HG03558 (cell line): ENCODE data around the gene SESTD1.
"Not testable (repeated sequence)": the region's sequence is repeated elsewhere in the genome, so short reads cannot be mapped to it uniquely, and the experiment has no call there.

ENCODE experiments used
- ATAC-seq: cut with Tn5 transposase; IDR thresholded peaks from one replicate; pipeline ENCODE4 v1.9.1; 2021; ENCODE audit warnings: moderate number of reproducible peaks; ENCODE audit not compliant: unreplicated experiment; ENCODE audit errors: extremely low read depth

SESTD1 gene

DNA sequence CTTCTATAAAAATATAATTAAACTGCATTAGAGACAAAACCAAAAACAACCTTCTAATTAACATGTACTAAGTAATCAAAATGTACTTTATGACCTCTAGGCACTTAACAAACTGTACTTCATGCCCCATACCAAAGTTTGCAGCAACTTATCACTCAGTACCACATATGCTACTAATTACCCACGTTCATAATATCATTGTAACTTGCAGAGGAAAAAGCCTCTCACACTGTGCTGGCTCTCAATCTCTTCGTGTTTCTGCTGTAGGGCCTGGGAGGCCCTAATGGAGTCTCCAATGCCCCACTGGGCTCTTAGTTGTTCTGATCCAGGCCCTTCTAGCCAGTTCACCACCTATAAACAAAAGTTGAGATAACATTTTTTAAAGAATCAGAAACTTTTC lies 132.6 kb downstream of the SESTD1 start:
- no peak for ATAC-seq

DNA sequence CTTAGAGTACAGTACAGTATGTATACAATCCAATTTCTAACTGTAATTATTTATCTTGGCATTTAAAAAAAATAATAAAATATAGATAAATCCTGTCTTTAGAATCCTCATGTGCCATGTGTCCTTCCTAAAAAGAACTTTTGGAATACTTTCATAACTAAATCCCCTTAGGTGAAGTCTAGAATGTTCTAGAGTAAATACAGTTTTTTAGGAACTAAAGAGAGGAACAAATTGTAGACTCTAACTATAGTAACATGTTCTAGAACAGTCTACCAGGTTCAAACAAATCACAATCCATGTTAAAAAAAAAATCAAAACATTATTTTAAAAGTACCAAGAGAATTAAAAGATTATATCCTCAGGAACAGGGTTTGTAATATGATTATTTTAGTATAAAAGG lies 134.1 kb downstream of the SESTD1 start:
- no peak for ATAC-seq

DNA sequence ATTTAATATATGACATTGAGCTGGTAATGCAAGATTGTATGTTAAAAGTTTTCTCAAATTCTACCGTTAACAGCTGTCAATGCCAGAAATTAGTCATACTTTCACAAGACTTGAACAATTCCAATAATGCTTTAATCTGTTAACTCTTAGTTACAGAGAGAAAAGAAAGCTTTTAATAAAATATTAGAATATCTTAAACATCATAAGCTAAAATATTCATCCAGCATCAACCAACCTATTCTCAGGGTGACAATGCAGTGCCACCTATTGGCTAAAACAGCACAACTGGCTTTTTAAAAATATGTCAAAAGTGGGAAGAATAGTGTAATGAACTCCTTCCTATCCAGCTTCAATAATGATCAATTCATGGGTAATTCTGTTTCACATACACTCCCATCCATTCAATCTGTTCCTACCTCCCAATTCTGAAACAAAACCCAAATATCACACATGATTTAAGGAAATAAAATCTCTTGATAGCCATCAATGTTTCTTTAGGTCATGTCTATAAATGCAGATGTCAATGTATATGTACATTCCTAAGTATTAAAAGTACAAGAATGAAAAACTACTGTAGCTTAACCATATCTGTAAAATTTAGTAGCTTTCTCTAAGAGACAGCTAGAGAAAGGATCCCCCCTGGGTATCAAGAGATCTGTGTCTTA lies 134.9 kb downstream of the SESTD1 start:
- no peak for ATAC-seq

DNA sequence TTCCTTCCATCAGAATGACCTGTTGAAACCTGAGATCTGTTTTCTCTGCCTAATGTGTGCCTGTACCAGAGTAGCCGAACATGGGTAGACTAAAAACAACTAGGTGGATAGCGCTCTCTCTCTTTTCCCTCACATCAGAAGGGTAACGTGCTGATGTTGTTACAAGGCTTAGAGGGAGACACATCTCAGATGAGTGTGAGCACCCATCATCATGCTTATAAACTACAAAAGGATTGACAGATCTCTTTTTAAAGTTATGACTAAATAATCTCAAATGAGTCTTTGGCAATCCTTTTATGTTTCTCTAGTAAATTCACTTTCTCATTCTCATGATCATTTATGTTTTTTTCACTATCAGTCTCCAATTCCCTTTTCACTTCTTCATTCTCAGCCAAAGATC lies 139.2 kb downstream of the SESTD1 start:
- ATAC-seq = no peak

DNA sequence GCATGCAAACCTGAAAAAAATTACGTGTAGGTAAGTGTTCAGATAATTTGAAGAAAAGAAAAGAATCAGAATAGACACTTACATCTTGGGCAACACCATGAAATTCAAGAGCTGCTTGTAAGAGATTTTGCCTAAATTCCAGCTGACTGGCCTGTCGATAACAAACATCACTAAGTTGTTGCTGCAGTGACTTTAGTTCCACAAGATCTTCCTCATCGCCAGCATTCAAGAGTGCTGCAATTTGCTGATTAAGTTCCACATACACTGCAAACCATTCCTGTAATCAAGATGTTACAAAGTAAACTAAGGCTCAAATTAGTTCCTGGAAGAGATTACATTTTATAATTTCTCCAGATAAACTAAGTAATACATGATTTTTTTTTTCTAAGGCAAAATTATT lies 140.3 kb downstream of the SESTD1 start:
- no peak for ATAC-seq

DNA sequence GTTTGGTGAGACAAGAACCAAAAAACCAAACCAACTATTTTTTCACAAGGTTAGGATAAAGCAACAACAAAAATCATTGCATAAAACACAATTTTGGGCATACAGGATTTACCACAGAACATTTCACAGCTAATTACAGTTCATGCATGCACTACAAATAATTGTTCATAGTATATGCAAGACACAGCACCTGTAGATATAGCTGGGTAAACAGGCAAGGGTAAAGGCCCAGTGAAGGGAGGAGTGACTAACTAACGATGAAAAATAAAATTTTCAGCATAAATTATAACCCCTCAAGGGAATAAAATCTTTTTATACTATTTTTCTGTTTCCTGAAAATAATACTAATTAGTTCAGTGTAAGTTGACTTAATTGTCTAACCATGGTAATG lies 141.4 kb downstream of the SESTD1 start:
- ATAC-seq = no peak

DNA sequence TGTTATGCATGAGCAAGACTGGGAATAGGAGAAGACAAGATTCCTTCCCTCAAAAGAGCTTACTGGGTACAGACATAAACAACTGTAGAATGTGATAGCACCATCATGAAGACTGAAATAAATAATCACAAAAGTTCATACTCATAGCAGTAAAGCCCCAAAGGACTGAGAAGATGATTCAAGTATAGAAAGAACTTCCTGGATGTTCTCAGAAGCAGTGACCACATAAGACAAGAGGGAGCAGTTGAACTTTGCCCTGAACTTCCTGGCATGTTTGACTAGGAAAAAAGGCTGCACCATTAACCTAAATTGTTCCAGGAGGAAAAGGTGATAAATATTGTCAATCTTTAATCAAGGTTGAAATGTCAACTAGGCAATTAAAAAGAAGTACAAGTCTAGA lies 156.9 kb downstream of the SESTD1 start:
- peak; percentile 51 for ATAC-seq

DNA sequence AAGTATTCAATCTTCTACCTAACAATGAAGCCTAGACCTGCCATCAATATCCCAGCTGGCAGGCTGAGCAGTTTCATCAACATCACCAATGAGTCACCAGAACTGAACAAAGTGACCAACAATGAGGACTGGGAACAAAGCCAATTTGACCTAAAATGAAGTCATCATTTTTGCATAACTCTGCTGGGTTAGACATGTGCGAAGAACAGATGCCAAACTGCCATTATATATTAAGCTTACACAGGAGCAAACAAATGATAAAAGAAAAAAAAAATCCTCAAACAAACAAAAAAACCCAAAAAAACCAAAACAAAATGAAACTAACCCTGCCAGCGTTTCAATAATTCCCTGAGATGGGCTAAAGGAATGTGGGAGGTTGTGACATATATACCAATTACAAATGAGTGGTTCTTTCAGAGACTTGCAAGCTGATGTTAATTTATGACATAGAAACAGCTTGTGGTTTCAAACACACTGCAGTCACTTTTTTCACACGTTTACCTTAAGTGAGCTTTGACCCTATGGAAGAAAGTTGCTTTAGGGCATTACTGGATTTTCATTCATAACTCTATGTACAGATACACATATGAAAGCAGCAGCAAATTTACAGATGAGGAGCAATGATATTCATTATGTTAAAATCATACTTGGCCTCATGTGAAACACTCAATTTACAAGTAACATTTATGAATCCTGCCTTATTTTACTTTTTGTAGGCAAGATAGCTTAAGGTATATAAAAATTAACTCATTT lies 157.8 kb downstream of the SESTD1 start:
- ATAC-seq = peak; percentile 73

DNA sequence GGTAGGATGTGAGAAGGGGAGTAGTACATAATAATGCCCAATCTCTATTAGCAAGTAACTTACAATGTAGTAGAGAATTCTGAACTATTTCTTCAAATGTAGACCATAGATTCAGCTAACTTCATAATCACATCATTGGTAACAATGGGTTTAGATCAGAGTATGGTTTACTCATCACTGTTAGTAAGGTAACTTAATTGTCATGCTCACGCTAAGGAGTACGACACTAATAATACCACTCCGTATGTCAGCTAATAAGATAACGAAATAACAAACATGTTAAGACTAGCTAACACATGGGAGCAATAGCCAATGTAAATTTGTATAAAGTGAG lies 158.3 kb downstream of the SESTD1 start:
- no peak for ATAC-seq

DNA sequence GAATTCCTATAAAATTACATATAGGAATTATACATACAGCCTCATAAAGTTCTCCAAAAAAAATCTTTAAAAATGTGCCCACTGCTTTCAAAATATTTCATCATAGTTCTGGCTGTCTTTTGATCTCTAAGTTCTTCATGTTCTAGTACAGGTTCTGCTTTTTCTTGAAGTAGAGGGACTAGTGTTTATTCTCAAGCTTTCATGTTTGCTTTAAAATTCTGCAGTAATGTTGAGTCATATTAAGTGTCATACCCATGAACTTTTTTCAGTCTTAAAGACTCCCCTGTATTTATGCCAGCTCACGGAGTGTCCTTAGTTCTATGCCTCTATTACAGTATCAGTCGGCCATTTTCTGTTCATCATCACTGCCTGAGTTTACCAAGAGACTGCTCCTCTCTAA lies 159.9 kb downstream of the SESTD1 start:
- no peak for ATAC-seq

DNA sequence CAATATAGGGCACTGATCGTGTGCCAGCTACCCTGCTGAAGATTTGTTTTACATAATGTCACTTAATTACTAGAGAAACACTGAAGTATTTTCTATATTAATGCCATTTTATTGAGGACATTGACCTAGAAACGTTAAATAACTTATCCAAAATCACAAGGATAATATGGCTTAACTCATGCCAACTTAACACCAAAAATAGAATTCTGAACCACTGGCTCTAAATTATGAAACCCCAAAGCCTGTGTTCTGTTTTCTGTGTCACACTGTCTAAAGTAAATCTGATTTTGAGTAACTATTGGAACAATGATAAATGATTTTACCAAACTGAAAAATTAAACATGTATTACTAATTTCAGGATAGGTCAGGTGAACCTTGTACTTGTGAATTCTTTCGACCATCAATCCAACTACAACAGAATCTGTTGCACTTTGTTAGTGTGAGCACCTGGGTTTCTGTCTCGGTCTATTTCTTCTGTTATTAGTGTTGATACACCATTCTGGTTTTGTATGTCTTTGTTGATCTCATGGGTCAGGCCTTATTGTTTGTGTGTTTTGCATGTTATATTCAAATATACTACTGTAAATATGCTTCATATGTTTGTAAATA lies 166.4 kb downstream of the SESTD1 start:
- ATAC-seq = no peak

DNA sequence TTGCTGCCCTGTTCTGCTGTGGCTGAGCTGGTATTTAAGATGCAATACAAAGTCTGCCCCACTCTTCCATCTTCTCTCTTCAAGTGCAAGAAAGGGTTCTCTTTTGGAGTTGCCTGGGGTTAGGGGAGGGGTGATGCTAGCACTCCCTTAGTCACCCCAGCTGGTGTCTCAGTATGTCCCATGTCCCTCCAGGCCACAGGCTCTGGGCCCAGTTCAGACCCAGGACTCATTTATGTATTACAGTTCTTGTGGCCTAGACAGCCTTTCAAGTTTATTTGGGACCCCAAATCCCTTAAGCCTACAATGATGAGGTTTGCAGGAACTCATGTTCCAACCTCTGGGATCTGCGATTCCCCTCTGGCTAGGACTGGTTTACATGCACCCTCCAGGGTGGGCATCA lies 167.5 kb downstream of the SESTD1 start:
- ATAC-seq = no peak

DNA sequence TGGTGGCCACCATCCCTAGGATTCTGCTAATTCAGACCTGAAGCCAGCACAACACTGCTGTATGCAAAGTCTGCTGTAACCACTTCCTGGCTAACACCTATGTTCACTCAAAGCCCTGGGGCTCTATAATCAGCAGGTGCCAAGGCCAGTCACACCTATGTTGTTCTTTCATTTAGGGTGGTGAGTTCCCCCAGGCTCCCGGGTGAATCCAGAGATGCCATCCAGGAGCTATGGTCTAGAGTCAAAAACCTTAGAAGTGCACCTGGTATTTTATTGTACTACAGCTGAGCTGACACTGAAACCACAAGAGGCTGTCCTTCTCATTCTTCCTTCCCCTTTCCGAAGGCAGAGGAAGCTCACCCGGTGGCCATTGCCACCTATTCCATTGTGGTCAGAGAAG lies 168.5 kb downstream of the SESTD1 start:
- ATAC-seq = peak; percentile 89

DNA sequence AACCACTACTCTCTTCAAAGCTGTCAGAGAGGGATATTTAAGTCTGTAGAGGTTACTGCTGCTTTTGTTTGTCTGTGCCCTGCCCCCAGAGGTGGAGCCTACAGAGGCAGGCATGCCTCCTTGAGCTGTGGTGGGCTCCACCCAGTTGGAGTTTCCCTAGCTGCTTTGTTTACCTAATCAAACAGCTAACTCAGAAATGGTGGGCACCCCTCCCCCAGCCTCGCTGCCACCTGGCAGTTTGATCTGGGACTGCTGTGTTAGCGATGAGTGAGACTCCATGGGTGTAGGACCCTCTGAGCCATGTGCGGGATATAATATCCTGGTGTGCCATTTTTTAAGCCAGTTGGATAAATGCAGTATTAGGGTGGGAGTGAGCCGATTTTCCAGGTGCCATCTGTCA lies 171.7 kb downstream of the SESTD1 start:
- not testable (repeated sequence) for ATAC-seq

DNA sequence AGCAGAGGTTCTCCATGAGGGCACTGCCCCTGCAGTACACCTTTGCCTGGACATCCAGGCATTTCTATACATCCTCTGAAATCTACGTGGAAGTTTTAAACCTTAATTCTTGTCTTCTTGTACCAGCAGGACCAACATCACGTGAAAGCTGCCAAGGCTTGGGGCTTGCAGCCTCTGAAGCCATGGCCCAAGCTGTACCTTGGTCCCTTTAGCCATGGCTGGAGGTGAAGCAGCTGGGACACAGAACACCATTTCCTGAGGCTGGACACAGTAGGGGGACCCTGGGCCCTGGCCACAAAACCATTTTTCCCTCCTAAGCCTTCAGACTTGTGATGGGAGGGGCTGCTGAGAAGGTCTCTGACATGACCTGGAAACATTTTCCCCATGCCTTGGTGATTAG lies 181.9 kb downstream of the SESTD1 start:
- ATAC-seq = no peak

DNA sequence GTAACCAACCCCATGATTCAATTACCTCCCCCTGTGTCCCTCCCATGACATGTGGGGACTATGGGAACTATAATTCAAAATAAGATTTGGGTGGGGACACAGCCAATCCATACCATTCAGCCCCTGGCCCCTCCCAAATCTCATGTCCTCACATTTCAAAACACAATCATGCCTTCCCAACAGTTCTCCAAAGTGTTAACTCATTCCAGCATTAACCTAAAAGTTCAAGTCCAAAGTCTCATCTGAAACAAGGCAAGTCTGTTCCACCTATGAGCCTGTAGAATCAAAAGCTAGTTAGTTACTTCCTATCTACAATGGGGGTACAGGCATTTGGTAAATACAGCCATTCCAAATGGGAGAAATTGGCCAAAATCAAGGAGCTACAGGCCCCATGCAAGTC lies 182.7 kb downstream of the SESTD1 start:
- no peak for ATAC-seq

DNA sequence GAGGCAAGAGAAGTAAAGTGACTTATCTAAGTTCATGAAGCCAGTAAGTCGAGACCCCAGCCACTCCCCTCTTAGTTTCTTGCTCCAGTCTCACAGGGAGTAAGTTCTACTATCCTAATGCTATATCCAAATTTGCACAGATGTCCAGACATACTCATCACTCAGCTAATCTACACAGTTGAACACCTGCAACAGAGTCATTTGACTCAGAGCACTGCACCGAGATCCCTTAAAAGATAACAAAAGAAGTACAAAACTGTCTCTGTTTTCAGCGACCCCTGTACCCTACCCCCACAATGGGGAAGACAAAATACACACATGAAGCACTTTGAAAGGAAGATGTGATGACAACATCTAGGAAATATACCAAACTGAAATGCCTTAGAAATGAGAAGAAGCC lies 192.1 kb downstream of the SESTD1 start:
- ATAC-seq = no peak

DNA sequence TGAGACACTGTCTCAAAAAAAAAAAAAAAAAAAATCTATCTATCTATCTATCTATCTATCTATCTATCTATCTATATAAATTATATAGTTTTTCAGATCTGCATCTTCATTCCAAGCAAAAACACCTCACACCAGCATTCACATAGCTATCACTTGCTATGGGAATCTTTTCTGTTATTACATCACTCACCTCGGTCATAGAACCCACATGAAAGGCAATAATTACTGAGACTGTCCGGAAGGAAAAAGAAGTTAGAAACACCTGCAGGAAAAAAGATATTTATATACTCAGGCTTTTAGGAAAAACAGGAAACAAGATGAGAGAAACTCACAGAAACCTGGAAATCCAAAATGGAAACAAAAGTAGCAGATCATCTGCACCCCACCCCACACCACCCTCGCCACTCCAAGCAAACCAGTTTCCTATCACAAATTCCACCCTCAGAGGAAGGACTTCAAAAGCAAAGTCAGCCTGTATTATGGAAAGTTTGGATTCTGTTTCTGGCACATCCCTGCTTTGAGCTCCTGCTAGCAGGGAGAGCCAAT lies 192.7 kb downstream of the SESTD1 start:
- no peak for ATAC-seq

DNA sequence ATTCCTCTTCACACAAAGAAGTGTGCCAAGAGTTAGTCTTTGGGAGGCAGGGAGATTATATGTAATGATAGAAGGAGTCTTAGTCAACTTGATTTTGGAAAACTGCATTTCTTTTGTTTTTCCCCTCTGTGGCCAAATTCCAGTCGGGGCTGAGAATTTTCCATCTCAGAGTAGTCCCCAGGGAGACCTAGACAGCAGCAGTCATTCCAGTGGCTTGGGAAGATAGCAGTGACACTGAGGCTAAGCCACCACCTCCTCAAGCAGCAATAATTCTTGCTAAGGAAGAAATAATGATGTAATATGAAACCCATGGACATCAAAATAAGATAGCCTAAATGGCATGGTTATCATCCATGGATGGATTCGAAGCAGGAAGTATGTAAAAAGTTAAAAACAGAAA lies 193.7 kb downstream of the SESTD1 start:
- no peak for ATAC-seq

DNA sequence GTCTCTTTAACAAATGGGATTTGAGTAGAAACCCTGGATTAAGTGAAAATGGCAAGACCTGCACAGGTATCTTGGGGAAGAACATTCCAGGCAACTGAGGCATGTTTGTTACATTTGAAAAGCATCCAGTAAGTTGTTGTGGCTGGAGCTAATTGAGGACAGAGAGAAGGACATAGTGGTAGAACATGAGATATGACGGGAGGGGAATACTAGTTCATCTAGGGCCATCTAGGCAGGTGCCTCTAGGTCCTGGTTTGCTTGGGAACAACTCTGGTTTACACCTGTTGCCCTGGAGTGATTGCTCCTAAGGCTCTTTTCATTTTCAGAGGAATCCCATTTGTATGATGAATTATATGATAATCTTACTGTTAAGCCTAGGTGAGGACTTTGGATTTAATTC lies 194.9 kb downstream of the SESTD1 start:
- ATAC-seq = no peak

DNA sequence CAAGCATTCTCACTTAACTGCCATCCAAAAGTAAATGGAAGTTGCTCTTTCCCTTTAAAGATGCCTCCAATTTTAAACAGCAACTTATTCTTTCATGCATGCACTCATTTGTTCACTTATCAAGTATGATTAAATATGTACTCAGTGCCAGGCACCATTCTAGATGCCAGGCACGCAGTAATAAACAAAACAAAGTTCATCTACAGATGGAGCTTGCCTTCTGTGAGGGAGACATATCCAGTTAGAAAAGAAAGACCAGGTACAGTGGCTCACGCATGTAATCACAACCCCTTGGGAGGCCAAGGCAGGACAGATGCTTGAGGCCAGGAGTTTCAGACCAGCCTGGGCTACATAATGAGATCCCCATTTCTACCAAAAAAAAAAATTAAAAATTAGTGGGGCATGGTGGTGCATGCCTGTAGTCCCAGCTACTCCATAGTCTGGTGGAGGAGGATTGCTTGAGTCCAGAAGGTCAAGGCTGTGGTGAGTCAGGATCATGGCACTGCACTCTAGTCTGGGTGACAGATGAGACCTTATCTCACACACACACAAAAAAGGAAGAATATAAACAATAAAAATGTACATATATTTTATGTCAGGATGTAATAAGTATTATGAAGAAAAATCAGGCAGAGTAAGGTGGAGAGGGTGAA lies 195.5 kb downstream of the SESTD1 start:
- ATAC-seq = no peak
